A673 (cell line): ENCODE measurements around the gene PCSK7. TPM values are rescaled to one million over a fixed set of nuclear protein-coding genes. Genes with fewer than 3 reads are reported as not detected.

Experiments used
- BruUV-seq: library from RNA; stranded (reverse); fragments of 400-500 nt; replicated peaks from 2 replicates; lab custom pipeline; 2021; lab: Mats Ljungman, UMichigan
- CTCF ChIA-PET: fragments of 300-600 bp; sonication (Branson Sonifier 250); formaldehyde crosslinking; loops from one replicate; lab custom pipeline; 2022; ENCODE audit warnings: antibody characterized with exemption; lab: Charles Lee
- POLR2A ChIA-PET: fragments of 300-600 bp; sonication (Branson Sonifier 250); formaldehyde crosslinking; loops from one replicate; lab custom pipeline; 2022; ENCODE audit warnings: antibody characterized with exemption; ENCODE audit not compliant: low non-redundant PET; lab: Charles Lee
- DNase-seq: peaks from one replicate; pipeline ENCODE4 v3.0.0-alpha.2; 2015; ENCODE audit warnings: low spot score
- H3K27ac ChIP-seq: fragments of 200-600 bp; sonication (generic); 2 replicates; pipeline ENCODE4 v1.5.1; 2016; ENCODE audit warnings: mixed run types, low read depth, mild to moderate bottlenecking, mixed read lengths, antibody characterized with exemption, low read length; ENCODE audit not compliant: poor library complexity, severe bottlenecking
- H3K27me3 ChIP-seq: fragments of 200-600 bp; sonication (generic); replicated peaks from 2 replicates; pipeline ENCODE4 v1.6.1; 2017; ENCODE audit warnings: mixed run types, low read depth, mild to moderate bottlenecking, mixed read lengths, antibody characterized with exemption, low read length; ENCODE audit not compliant: insufficient read depth, poor library complexity
- H3K36me3 ChIP-seq: fragments of 200-600 bp; sonication (generic); 2 replicates; pipeline ENCODE4 v1.6.1; 2016; ENCODE audit warnings: mixed run types, mild to moderate bottlenecking, mixed read lengths, antibody characterized with exemption, low read length; ENCODE audit not compliant: insufficient read depth, poor library complexity, severe bottlenecking
- H3K4me1 ChIP-seq: fragments of 200-600 bp; sonication (generic); 2 replicates; pipeline ENCODE4 v1.6.1; 2017; ENCODE audit warnings: mixed run types, mild to moderate bottlenecking, mixed read lengths, antibody characterized with exemption, low read length; ENCODE audit not compliant: insufficient read depth, poor library complexity, severe bottlenecking
- H3K4me3 ChIP-seq: fragments of 200-600 bp; sonication (generic); 2 replicates; pipeline ENCODE4 v1.5.1; 2016; ENCODE audit warnings: low read depth, mixed run types, mild to moderate bottlenecking, mixed read lengths, low read length; ENCODE audit not compliant: poor library complexity, severe bottlenecking
- H3K9me3 ChIP-seq: fragments of 200-600 bp; sonication (generic); 2 replicates; pipeline ENCODE4 v1.6.1; 2016; ENCODE audit warnings: mixed run types, low read depth, mild to moderate bottlenecking, mixed read lengths, antibody characterized with exemption, low read length; ENCODE audit not compliant: poor library complexity, severe bottlenecking
- EZH2 ChIP-seq: fragments of 200-600 bp; sonication (generic); IDR thresholded peaks from 2 replicates; pipeline ENCODE4 v1.6.1; 2017; ENCODE audit warnings: borderline replicate concordance, low read depth, mild to moderate bottlenecking, mixed read lengths, antibody characterized with exemption, low read length; ENCODE audit not compliant: poor library complexity, severe bottlenecking
- intact Hi-C: fragments of 100-400 bp; cut with micrococcal nuclease; formaldehyde crosslinking; loops from one replicate; pipeline ENCODE4 v1.10.0; 2022; ENCODE audit not compliant: unreplicated experiment
- total RNA-seq: library from RNA; stranded (reverse); gene quantifications from 2 replicates; pipeline ENCODE4 v1.2.3, GENCODE V29; 2021
- TF ChIP-seq, protein P1 (sequence below): fragments of 300-800, 200-600 bp; sonication (generic); conservative IDR thresholded peaks from 2 replicates; pipeline ENCODE4 v1.5.1; 2017; ENCODE audit warnings: low read depth, mild to moderate bottlenecking, antibody characterized with exemption, low read length, moderate library complexity, mixed read lengths

PCSK7 gene
- total RNA-seq, 1 experiment from 2014 or later = 49.0 TPM

DNA sequence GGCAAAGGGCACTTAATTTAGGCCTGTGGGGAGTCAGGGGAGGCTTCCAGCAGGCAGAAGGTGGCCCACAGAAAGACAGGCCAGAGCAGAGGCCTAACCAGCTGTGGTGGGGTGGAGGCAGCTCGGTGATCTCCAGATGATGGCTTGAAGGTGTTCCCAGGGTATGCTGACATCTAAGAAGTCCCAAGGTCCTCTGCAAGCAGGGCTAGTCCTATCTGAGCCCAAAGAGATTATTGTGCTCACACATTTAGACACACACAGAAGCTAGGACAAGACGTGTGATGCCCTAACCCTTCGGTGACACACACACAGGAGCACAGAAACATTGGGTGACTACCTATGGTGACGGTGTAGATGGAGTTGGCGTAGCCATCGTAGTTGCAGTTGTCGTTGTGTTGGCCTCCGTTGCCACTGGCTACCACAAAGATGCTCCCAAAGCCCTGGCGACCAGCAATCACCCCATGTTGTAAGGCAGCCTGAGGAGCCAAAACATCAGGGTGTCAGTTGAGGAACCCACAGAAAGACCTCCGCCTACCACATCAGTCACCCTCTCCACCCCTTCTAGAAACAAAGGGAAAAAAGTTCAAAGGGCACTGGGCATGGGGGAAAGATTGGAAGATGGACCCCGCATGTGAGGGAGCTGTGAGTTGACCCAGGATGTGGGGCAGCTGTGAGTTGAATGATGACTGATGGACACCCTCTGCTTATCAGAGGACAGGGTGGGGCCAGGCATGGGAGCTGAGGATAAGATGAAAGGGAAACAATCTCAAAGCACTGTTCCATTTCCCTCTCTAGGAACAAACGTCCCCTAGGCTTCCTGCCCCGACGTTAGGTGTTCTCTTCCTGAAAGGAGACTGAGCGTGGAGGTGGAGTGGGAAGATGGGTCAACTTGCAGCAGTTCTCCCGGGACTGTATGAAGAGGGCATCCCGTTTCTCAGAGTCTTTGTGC lies 7.9 kb downstream of the PCSK7 start:
- TF ChIP-seq EZH2 = no peak
- TF ChIP-seq, protein P1, sequence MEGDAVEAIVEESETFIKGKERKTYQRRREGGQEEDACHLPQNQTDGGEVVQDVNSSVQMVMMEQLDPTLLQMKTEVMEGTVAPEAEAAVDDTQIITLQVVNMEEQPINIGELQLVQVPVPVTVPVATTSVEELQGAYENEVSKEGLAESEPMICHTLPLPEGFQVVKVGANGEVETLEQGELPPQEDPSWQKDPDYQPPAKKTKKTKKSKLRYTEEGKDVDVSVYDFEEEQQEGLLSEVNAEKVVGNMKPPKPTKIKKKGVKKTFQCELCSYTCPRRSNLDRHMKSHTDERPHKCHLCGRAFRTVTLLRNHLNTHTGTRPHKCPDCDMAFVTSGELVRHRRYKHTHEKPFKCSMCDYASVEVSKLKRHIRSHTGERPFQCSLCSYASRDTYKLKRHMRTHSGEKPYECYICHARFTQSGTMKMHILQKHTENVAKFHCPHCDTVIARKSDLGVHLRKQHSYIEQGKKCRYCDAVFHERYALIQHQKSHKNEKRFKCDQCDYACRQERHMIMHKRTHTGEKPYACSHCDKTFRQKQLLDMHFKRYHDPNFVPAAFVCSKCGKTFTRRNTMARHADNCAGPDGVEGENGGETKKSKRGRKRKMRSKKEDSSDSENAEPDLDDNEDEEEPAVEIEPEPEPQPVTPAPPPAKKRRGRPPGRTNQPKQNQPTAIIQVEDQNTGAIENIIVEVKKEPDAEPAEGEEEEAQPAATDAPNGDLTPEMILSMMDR = no peak
- CTCF ChIA-PET = no interaction called here
- Histone ChIP-seq H3K9me3 (no peaks in the 10 kb centered on the region), H3K27me3 (no peaks in the 10 kb centered on the region), H3K36me3 (peaks cover 3% of the 10 kb centered on the region), H3K4me3 (no peak overlapping the region), H3K27ac (no peak overlapping the region), H3K4me1 (peaks cover 23% of the 10 kb centered on the region)
- POLR2A ChIA-PET = interaction anchor here (0.6 kb wide), 1 partner anchor 388 kb away, joined by 3 read pairs; no protein-coding TSS in a partner anchor
- intact Hi-C loops = no loop called here
- no TSS peak for BruUV-seq
- DNase-seq = no peak

DNA sequence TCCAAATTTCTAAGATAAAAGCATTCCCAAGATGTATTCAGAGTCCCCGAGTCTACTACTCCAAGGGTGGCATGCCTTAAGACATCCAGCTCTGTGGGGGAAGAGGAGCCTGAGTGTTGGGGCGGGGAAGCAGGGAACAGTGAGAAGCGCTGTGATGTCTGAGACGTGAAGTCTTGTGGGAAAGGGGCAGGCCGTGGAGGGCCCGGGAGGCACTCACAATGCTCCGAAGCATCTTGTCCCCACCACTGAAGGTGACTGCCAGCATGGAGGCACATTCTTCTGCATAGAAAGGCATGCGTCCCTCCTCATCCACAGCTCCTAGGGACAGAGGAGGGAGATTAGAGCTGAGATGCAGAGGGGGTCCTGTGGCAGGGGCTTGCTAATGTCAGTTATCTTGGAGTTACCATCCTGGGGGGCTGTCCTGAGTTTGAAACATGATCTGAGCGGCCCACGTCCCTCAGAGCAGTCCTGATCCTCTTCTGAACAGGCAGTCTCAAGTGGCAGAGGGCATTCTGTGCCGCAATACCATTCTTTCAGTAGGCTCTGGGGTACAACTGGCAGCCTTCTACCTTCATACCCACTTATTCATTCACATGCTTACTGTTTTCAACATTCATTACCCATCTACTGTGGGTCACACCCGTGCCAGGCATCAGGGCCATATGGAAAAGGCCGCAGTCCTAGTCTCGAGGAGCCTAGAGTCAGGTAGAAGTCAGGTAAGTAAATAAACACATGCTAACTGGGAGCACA lies 8.7 kb downstream of the PCSK7 start:
- peaks cover 5% of the 10 kb centered on the region for H3K36me3 ChIP-seq
- TF ChIP-seq, protein P1 = no peak
- TF ChIP-seq EZH2 = no peak
- ChIA-PET POLR2A (no interaction called here), CTCF (no interaction called here)
- no peak overlapping the region for H3K4me3 ChIP-seq
- intact Hi-C loops = no loop called here
- no peaks in the 10 kb centered on the region for H3K9me3 ChIP-seq
- H3K4me1 ChIP-seq = peaks cover 23% of the 10 kb centered on the region
- no peak for DNase-seq
- peak overlapping the region; percentile 71 for H3K27ac ChIP-seq
- BruUV-seq = no TSS peak
- no peaks in the 10 kb centered on the region for H3K27me3 ChIP-seq

GRCh38 chr11:117221775-117222517 lies 9.9 kb downstream of the PCSK7 start:
- Histone ChIP-seq H3K9me3 (no peaks in the 10 kb centered on the region), H3K4me3 (no peak overlapping the region), H3K36me3 (peaks cover 5% of the 10 kb centered on the region), H3K4me1 (peaks cover 23% of the 10 kb centered on the region), H3K27me3 (no peaks in the 10 kb centered on the region), H3K27ac (peak overlapping the region; percentile 71)
- no peak for TF ChIP-seq EZH2
- TF ChIP-seq, protein P1 = peak; percentile 31; the same call in 1 of the 2 replicates
- ChIA-PET POLR2A (interaction anchor here (0.5 kb wide), 2 partner anchors 95 to 203 kb away, joined by 3 read pairs; no protein-coding TSS in a partner anchor), CTCF (interaction anchor here (0.5 to 1.2 kb wide), 7 partner anchors 10 to 507 kb away, joined by 3 to 8 read pairs (median 4); partner anchors contain the start of genes PAFAH1B2, PCSK7, RNF214 and SIDT2)
- intact Hi-C loops = no loop called here
- DNase-seq = peak; percentile 90
- BruUV-seq = no TSS peak
